Right kidney (tissue), 1 donor: Measurements from ENCODE around the gene PRRG4.
"Not testable (repeated sequence)": the region's sequence is repeated elsewhere in the genome, so short reads cannot be mapped to it uniquely, and the experiment has no call there.

Source experiments
- DNase-seq: peaks from one replicate; pipeline ENCODE4 v3.0.0-alpha.2; 2016

The PRRG4 gene

GRCh38 chr11:32885556-32885955 lies 55.8 kb downstream of the PRRG4 start:
- DNase-seq, result no peak

GRCh38 chr11:32886180-32886579 lies 56.5 kb downstream of the PRRG4 start:
- no peak for DNase-seq

GRCh38 chr11:32887707-32888383 lies 58.1 kb downstream of the PRRG4 start:
- not testable (repeated sequence) for DNase-seq

GRCh38 chr11:32888384-32888710 lies 58.6 kb downstream of the PRRG4 start:
- not testable (repeated sequence) for DNase-seq

GRCh38 chr11:32888805-32889204 lies 59.1 kb downstream of the PRRG4 start:
- DNase-seq, result no peak

GRCh38 chr11:32890843-32891656 lies 61.3 kb downstream of the PRRG4 start:
- no peak for DNase-seq

GRCh38 chr11:32891657-32892354 lies 62.1 kb downstream of the PRRG4 start:
- DNase-seq, result peak; percentile 20

- peak; percentile 99 for DNase-seq
Observed at GRCh38 chr11:32892355-32893092, 62.8 kb downstream of the PRRG4 start, which contains the start of gene QSER1. TSS of gene QSER1 (plus strand) at chr11:32892811. CDS start at chr11:32893126, 315 bp downstream.

- no peak for DNase-seq
Observed at GRCh38 chr11:32893093-32893342, 63.3 kb downstream of the PRRG4 start.

- peak; percentile 85 for DNase-seq
Observed at GRCh38 chr11:32893343-32894148, 63.8 kb downstream of the PRRG4 start.

GRCh38 chr11:32894149-32894827 lies 64.6 kb downstream of the PRRG4 start:
- DNase-seq, result no peak

- no peak for DNase-seq
Observed at GRCh38 chr11:32894921-32895320, 65.2 kb downstream of the PRRG4 start.

- DNase-seq, result no peak
Observed at GRCh38 chr11:32895471-32895870, 65.7 kb downstream of the PRRG4 start.

- no peak for DNase-seq
Observed at GRCh38 chr11:32897103-32897502, 67.4 kb downstream of the PRRG4 start.

- DNase-seq, result no peak
Observed at GRCh38 chr11:32899438-32899837, 69.7 kb downstream of the PRRG4 start.

- no peak for DNase-seq
Observed at GRCh38 chr11:32902089-32902665, 72.5 kb downstream of the PRRG4 start.

GRCh38 chr11:32905028-32905667 lies 75.4 kb downstream of the PRRG4 start:
- DNase-seq, result no peak
